CD14-positive monocyte (primary cell): ENCODE results near the gene UBE2E3. TPM values are rescaled to one million over a fixed set of nuclear protein-coding genes. Genes with fewer than 3 reads are reported as not detected.

Experiments
- DNase-seq, 3 donors: peaks; one replicate each; pipeline ENCODE4 v3.0.0-alpha.2; 2011 to 2022
- H2AFZ ChIP-seq: 2 replicates; pipeline ENCODE4 v1.6.0; 2012; ENCODE audit warnings: mild to moderate bottlenecking, low read depth, low read length, inconsistent platforms; ENCODE audit not compliant: insufficient read depth, poor library complexity, severe bottlenecking
- H3K27ac ChIP-seq, 2 donors: 1 replicate in 1 of 2; 2 replicates in 1 of 2; pipeline ENCODE4 v1.5.1; 2012 to 2013; ENCODE audit warnings: low read length in 2 of 2, control low read depth in 1 of 2, inconsistent platforms in 1 of 2, low read depth in 1 of 2, mild to moderate bottlenecking in 1 of 2
- H3K27me3 ChIP-seq, 2 donors: one replicate each; pipeline versions ENCODE4 v1.6.0 to v1.6.1; 2011 to 2013; ENCODE audit warnings: low read length in 2 of 2; ENCODE audit not compliant: control insufficient read depth in 2 of 2, insufficient read depth in 2 of 2
- H3K36me3 ChIP-seq, 2 donors: replicated peaks in 1 of 2; 1 replicate in 1 of 2; 2 replicates in 1 of 2; pipeline versions ENCODE4 v1.5.1 to v1.6.1; 2012 to 2013; ENCODE audit warnings: low read length in 2 of 2, control low read depth in 1 of 2, inconsistent platforms in 1 of 2, mild to moderate bottlenecking in 1 of 2; ENCODE audit not compliant: insufficient read depth in 2 of 2, control insufficient read depth in 1 of 2
- H3K4me1 ChIP-seq, 2 donors: 1 replicate in 1 of 2; 2 replicates in 1 of 2; pipeline versions ENCODE4 v1.5.1 to v1.6.1; 2012 to 2013; ENCODE audit warnings: low read length in 2 of 2, control low read depth in 1 of 2, inconsistent platforms in 1 of 2, mild to moderate bottlenecking in 1 of 2, moderate library complexity in 1 of 2; ENCODE audit not compliant: insufficient read depth in 2 of 2, control insufficient read depth in 1 of 2
- H3K4me2 ChIP-seq: replicated peaks from 2 replicates; pipeline ENCODE3; 2012; ENCODE audit warnings: low read length, moderate library complexity, mild to moderate bottlenecking; ENCODE audit not compliant: poor library complexity, severe bottlenecking; ENCODE audit errors: extremely low read depth
- H3K4me3 ChIP-seq, 3 experiments: fragments of 200-600 bp in 1 of 3; sonication (generic) in 1 of 3; replicated peaks in 1 of 3; 1 replicate in 2 of 3; 2 replicates in 1 of 3; pipeline ENCODE4 v1.5.1; 2011 to 2013; ENCODE audit warnings: low read length in 3 of 3, mild to moderate bottlenecking in 3 of 3, control low read depth in 2 of 3, low read depth in 2 of 3, inconsistent platforms in 1 of 3, moderate library complexity in 1 of 3
- H3K79me2 ChIP-seq: 2 replicates; pipeline ENCODE4 v1.6.0; 2012; ENCODE audit warnings: mild to moderate bottlenecking, control low read depth, inconsistent platforms, low read length, moderate library complexity; ENCODE audit not compliant: insufficient read depth
- H3K9ac ChIP-seq: 2 replicates; pipeline ENCODE4 v1.6.0; 2017; ENCODE audit warnings: low read length, mild to moderate bottlenecking; ENCODE audit not compliant: insufficient read depth, poor library complexity, severe bottlenecking
- H3K9me3 ChIP-seq, 2 donors: replicated peaks in 1 of 2; 1 replicate in 1 of 2; 2 replicates in 1 of 2; pipeline versions ENCODE4 v1.5.1 to v1.6.1; 2012 to 2013; ENCODE audit warnings: low read length in 2 of 2, control low read depth in 1 of 2; ENCODE audit not compliant: control insufficient read depth in 1 of 2, insufficient read depth in 1 of 2
- H4K20me1 ChIP-seq: 2 replicates; pipeline ENCODE4 v1.6.0; 2012; ENCODE audit warnings: mild to moderate bottlenecking, low read length, control low read depth, moderate library complexity; ENCODE audit not compliant: insufficient read depth
- H3K27ac Mint-ChIP-seq, 7 donors: one replicate each; pipeline ENCODE4 v1.8.0; 2020; ENCODE audit warnings: mild to moderate bottlenecking in 7 of 7, mixed read lengths in 7 of 7, moderate library complexity in 6 of 7, inconsistent platforms in 2 of 7
- H3K27me3 Mint-ChIP-seq, 3 donors: one replicate each; pipeline ENCODE4 v1.8.0; 2021 to 2022; ENCODE audit warnings: low read depth in 3 of 3, mild to moderate bottlenecking in 3 of 3, mixed read lengths in 3 of 3, moderate library complexity in 3 of 3, inconsistent platforms in 1 of 3
- H3K36me3 Mint-ChIP-seq, 2 donors: one replicate each; pipeline ENCODE4 v1.8.0; 2020; ENCODE audit warnings: mixed read lengths in 2 of 2, inconsistent platforms in 1 of 2, mild to moderate bottlenecking in 1 of 2
- H3K4me1 Mint-ChIP-seq: one replicate; pipeline ENCODE4 v1.8.0; 2020; ENCODE audit warnings: mild to moderate bottlenecking, mixed read lengths
- H3K4me3 Mint-ChIP-seq, 2 donors: one replicate each; pipeline ENCODE4 v1.8.0; 2020; ENCODE audit warnings: mild to moderate bottlenecking in 2 of 2, mixed read lengths in 2 of 2, moderate library complexity in 1 of 2
- H3K9me3 Mint-ChIP-seq, 7 donors: one replicate each; pipeline ENCODE4 v1.8.0; 2020 to 2022; ENCODE audit warnings: mixed read lengths in 7 of 7, mild to moderate bottlenecking in 6 of 7, moderate library complexity in 6 of 7, inconsistent platforms in 2 of 7
- WGBS: methylation state at CpG from one replicate; pipeline ENCODE4 v1.1.5; 2013; ENCODE audit warnings: missing lambda C conversion rate; ENCODE audit not compliant: insufficient coverage; 5-methylcytosine and 5-hydroxymethylcytosine counted together
- intact Hi-C, 2 donors: fragments of 100-400 bp; cut with micrococcal nuclease; formaldehyde crosslinking; loops; one replicate each; pipeline versions ENCODE4 v1.15.0 to v1.15.1; 2023
- polyA plus RNA-seq, 3 donors: library from polyadenylated mRNA; depleted of rRNA in 1 of 3; unstranded in 2 of 3; stranded (reverse) in 1 of 3; fragments of 300-500 nt in 2 of 3; fragments of >200 nt in 1 of 3; fragmentation: Illumina TruSeq in 2 of 3; gene quantifications; 1 replicate in 2 of 3; 2 replicates in 1 of 3; pipeline ENCODE4 v1.2.3, GENCODE V29; 2012 to 2021
- TF ChIP-seq, protein P1 (sequence below): fragments of 200-600 bp; IDR thresholded peaks from one replicate; pipeline ENCODE4 v1.8.0; 2022; ENCODE audit warnings: antibody characterized with exemption, mild to moderate bottlenecking

Gene UBE2E3
- polyA plus RNA-seq, 3 donors, result 45.9 to 67.5 (median 52.1) TPM

DNA sequence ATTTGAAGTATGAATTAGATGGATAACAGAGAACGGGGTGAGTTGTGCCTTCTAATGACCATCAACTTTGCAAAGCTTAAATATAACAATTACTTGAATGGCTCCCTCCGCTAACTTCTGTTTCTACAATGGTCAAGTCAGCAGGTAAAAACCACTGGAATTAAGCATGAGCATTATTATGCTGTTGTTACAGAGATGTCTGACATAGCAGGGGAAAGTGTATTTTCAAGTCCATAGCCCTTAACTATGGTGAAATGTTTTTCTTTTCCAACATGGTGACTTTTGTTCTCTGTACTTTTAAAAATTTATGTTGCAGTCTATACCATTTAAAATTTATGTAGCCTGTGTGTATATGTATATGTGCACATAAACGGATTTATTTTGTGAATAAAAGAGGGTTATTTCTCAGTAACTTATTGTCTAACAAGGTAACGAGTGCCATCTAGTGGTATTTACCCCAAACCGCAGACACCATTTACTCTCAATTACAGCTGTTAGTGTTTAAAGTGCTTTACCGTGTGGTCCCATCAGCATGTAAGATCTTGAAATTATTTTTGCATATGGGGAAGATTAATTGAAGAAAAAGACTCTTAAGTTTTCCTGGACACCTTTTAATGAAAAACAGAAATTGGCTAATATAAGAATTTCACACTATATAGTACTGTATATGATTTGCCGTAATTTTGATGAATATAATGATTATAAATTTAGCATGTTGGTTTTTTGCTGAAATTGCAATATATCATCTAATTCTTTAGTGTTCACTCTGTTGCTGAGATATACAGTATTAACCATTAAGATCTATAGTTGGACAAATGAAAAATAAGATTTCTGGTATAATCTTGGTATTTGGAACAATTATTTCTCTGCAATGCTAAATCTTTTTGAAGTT, 78.2 kb downstream of the UBE2E3 start:
- no peaks in the 10 kb centered on the region for H3K27me3 Mint-ChIP-seq
- Histone ChIP-seq H3K36me3 (peaks cover 0 to 20% of the 10 kb centered on the region in 2 donors), H3K27me3 (no peaks in the 10 kb centered on the region), H2AFZ (no peak overlapping the region), H3K9ac (no peak overlapping the region), H3K4me1 (no peaks in the 10 kb centered on the region), H3K27ac (no peak overlapping the region), H3K4me2 (no peak overlapping the region), H4K20me1 (peaks cover 13% of the 10 kb centered on the region), H3K4me3 (no peak overlapping the region), H3K9me3 (no peaks in the 10 kb centered on the region), H3K79me2 (no peaks in the 10 kb centered on the region)
- H3K4me1 Mint-ChIP-seq, result peaks cover 4% of the 10 kb centered on the region
- H3K27ac Mint-ChIP-seq, result no peak overlapping the region
- TF ChIP-seq, protein P1, sequence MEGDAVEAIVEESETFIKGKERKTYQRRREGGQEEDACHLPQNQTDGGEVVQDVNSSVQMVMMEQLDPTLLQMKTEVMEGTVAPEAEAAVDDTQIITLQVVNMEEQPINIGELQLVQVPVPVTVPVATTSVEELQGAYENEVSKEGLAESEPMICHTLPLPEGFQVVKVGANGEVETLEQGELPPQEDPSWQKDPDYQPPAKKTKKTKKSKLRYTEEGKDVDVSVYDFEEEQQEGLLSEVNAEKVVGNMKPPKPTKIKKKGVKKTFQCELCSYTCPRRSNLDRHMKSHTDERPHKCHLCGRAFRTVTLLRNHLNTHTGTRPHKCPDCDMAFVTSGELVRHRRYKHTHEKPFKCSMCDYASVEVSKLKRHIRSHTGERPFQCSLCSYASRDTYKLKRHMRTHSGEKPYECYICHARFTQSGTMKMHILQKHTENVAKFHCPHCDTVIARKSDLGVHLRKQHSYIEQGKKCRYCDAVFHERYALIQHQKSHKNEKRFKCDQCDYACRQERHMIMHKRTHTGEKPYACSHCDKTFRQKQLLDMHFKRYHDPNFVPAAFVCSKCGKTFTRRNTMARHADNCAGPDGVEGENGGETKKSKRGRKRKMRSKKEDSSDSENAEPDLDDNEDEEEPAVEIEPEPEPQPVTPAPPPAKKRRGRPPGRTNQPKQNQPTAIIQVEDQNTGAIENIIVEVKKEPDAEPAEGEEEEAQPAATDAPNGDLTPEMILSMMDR, result peak; percentile 83
- no peak overlapping the region for H3K4me3 Mint-ChIP-seq
- H3K36me3 Mint-ChIP-seq, result peaks cover 13 to 20% of the 10 kb centered on the region in 2 donors
- WGBS, result 100% methylated on average over 1 of the region's 7 CpGs
- intact Hi-C loops, result loop anchor here (5.0 to 10.0 kb wide), 2 partner anchors 931 to 934 kb away; no protein-coding TSS in a partner anchor
- peak; percentile 13 to 51 (median 25) for DNase-seq
- H3K9me3 Mint-ChIP-seq, result no peaks in the 10 kb centered on the region

DNA sequence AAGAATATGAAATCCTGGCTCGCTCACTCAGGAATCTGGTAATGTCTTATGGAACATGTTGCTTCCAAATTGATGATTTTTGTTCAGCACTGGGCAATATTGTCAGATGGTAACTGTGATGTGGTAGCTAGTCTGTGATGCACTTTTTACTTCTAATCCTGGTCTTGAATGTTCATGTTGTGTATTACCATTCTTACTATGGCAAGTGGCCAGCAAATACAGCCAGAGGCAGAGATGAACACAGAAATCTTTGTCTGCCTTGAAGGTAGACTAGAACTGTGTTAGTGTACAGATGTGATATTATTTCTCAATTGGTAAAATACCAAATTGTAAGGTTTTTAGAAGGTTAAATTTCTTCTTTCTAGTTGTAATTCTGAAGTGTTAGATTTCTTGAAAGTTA, 83.3 kb downstream of the UBE2E3 start:
- Mint-ChIP-seq H3K4me1 (no peaks in the 10 kb centered on the region), H3K27me3 (no peaks in the 10 kb centered on the region), H3K27ac (no peak overlapping the region), H3K9me3 (no peaks in the 10 kb centered on the region), H3K36me3 (peaks cover 22% of the 10 kb centered on the region in 2 donors), H3K4me3 (no peak overlapping the region)
- DNase-seq, result no peak
- Histone ChIP-seq H3K9ac (no peak overlapping the region), H3K4me2 (no peak overlapping the region), H2AFZ (no peak overlapping the region), H3K9me3 (no peaks in the 10 kb centered on the region), H3K27me3 (no peaks in the 10 kb centered on the region), H3K27ac (no peak overlapping the region), H3K4me1 (no peaks in the 10 kb centered on the region), H4K20me1 (no peaks in the 10 kb centered on the region), H3K79me2 (no peaks in the 10 kb centered on the region), H3K36me3 (peaks cover 0 to 23% of the 10 kb centered on the region in 2 donors), H3K4me3 (no peak overlapping the region)
- TF ChIP-seq, protein P1, result no peak
- 100% methylated on average over 1 of the region's 1 CpG for whole genome bisulfite sequencing
- intact Hi-C loops, result no loop called here
